Lower leg skin (tissue), 4 donors: Measurements from ENCODE around the gene SNX30. TPM values are rescaled to one million over a fixed set of nuclear protein-coding genes. Genes with fewer than 3 reads are reported as not detected.

Experiments used
- DNase-seq, 2 donors: peaks; one replicate each; pipeline ENCODE4 v3.0.0-alpha.2; 2019; ENCODE audit warnings: low spot score in 2 of 2
- H3K4me3 ChIP-seq: fragments of 200-600 bp; sonication (generic); 2 replicates; pipeline ENCODE4 v1.5.1; 2017; ENCODE audit warnings: mild to moderate bottlenecking, low read depth; ENCODE audit not compliant: poor library complexity, severe bottlenecking
- CTCF ChIP-seq, 3 donors: fragments of 450-650 bp; IDR thresholded peaks; one replicate each; pipeline ENCODE4 v1.5.1; 2016; ENCODE audit warnings: antibody characterized with exemption in 3 of 3, mild to moderate bottlenecking in 3 of 3, moderate library complexity in 2 of 3
- POLR2A ChIP-seq, 2 donors: fragments of 450-650 bp; IDR thresholded peaks; one replicate each; pipeline ENCODE4 v1.6.1; 2016 to 2017; ENCODE audit warnings: antibody characterized with exemption in 2 of 2, mild to moderate bottlenecking in 1 of 2, moderate library complexity in 1 of 2
- WGBS, 2 donors: methylation state at CpG; one replicate each; pipeline ENCODE4 v1.1.5; 2018; 5-methylcytosine and 5-hydroxymethylcytosine counted together
- intact Hi-C: fragments of 100-400 bp; cut with DNase I; formaldehyde crosslinking; loops from one replicate; pipeline ENCODE4 v1.15.0; 2023; ENCODE audit warnings: low total_unique reads
- total RNA-seq, 4 donors: library from RNA; depleted of rRNA; stranded (reverse); fragments of >200 nt; gene quantifications; one replicate each; pipeline ENCODE4 v1.1.0, GENCODE V29; 2016

The SNX30 gene
- total RNA-seq, 4 donors from 2014 or later = 7.6 to 16.5 (median 13.0) TPM

GRCh38 chr9:112858005-112858404, 107.4 kb downstream of the SNX30 start:
- DNase-seq = no peak
- TF ChIP-seq POLR2A (IDR thresholded peaks at IDR 0.05) (no peak), CTCF (IDR thresholded peaks at IDR 0.05) (no peak)
- intact Hi-C loops = no loop called here
- WGBS, 2 donors = 89 to 97% methylated on average over 6 of the region's 6 CpGs
- H3K4me3 ChIP-seq = no peak overlapping the region

GRCh38 chr9:112858625-112859147, 108.1 kb downstream of the SNX30 start:
- intact Hi-C loops = no loop called here
- WGBS, 2 donors = 55 to 59% methylated on average over 6 of the region's 6 CpGs
- no peak for DNase-seq
- no peak for TF ChIP-seq POLR2A (IDR thresholded peaks at IDR 0.05)
- no peak for TF ChIP-seq CTCF (IDR thresholded peaks at IDR 0.05)
- H3K4me3 ChIP-seq = no peak overlapping the region

GRCh38 chr9:112860451-112860850, 109.9 kb downstream of the SNX30 start:
- intact Hi-C loops = no loop called here
- WGBS, 2 donors = 78 to 85% methylated on average over 1 of the region's 1 CpG
- H3K4me3 ChIP-seq = no peak overlapping the region
- no peak for TF ChIP-seq POLR2A (IDR thresholded peaks at IDR 0.05)
- no peak for TF ChIP-seq CTCF (IDR thresholded peaks at IDR 0.05)
- no peak for DNase-seq

- TF ChIP-seq CTCF (IDR thresholded peaks at IDR 0.05) = no peak
- TF ChIP-seq POLR2A (IDR thresholded peaks at IDR 0.05) = no peak
- H3K4me3 ChIP-seq = no peak overlapping the region
- WGBS, 2 donors = 88 to 92% methylated on average over 3 of the region's 3 CpGs
- DNase-seq = no peak
- intact Hi-C loops = no loop called here
Observed at GRCh38 chr9:112861155-112861554, 110.6 kb downstream of the SNX30 start.

- TF ChIP-seq CTCF (IDR thresholded peaks at IDR 0.05) = no peak
- TF ChIP-seq POLR2A (IDR thresholded peaks at IDR 0.05) = no peak
- intact Hi-C loops = no loop called here
- no peak for DNase-seq
Observed at GRCh38 chr9:112861638-112862555, 111.3 kb downstream of the SNX30 start.

More at GRCh38 chr9:112861638-112862555, 111.3 kb downstream of the SNX30 start:
- WGBS, 2 donors = 81 to 87% methylated on average over 19 of the region's 19 CpGs
- no peak overlapping the region for H3K4me3 ChIP-seq
